HepG2 (cell line): ENCODE measurements around the gene ARFIP1. TPM values are rescaled to one million over a fixed set of nuclear protein-coding genes. Genes with fewer than 3 reads are reported as not detected.
A peak's percentile ranks its signal among the peaks of the same experiment; 100 is the strongest.
"Not testable (repeated sequence)": the region's sequence is repeated elsewhere in the genome, so short reads cannot be mapped to it uniquely, and the experiment has no call there.

ENCODE experiments used
- ATAC-seq: fragments of 200-7000 bp; cut with Tn5 transposase; 3 replicates; pipeline ENCODE4 v1.9.1; 2020; ENCODE audit warnings: mild to moderate bottlenecking, moderate library complexity
- BruUV-seq: library from RNA; stranded (reverse); fragments of 400-500 nt; replicated peaks from 2 replicates; lab custom pipeline; 2021; lab: Mats Ljungman, UMichigan
- CTCF ChIA-PET: fragments of 300-600 bp; formaldehyde crosslinking; extraction: SDS; loops from one replicate; lab custom pipeline; 2021; ENCODE audit warnings: low total read pairs, inconsistent platforms, low intra/inter-chr PET ratio; lab: Yijun Ruan, JAX
- POLR2A ChIA-PET: fragments of 350-600 bp; sonication (Branson Sonifier 250); formaldehyde crosslinking; loops from one replicate; lab custom pipeline; 2020; ENCODE audit warnings: antibody characterized with exemption, inconsistent platforms; lab: Yijun Ruan, JAX
- DNase-seq: peaks from one replicate; pipeline ENCODE4 v3.0.0-alpha.2; 2015; ENCODE audit warnings: low spot score
- FAIRE-seq: peaks from 3 replicates; lab custom pipeline; 2011; peaks lifted over from hg19 to GRCh38; lab: Jason Lieb, UNC
- H2AFZ ChIP-seq: one replicate; pipeline ENCODE4 v1.6.1; 2011; ENCODE audit warnings: low read length, inconsistent platforms
- H3K27ac ChIP-seq: fragments of 300-600 bp; 3 replicates; pipeline ENCODE4 v1.8.0; 2011; ENCODE audit warnings: mixed run types, mild to moderate bottlenecking, mixed read lengths, low read length, inconsistent platforms; ENCODE audit not compliant: insufficient read depth; ENCODE audit errors: extremely low read length
- H3K27me3 ChIP-seq, 2 experiments: fragments of 200-600 bp in 1 of 2; 2 replicates in 1 of 2; 3 replicates in 1 of 2; pipeline versions ENCODE4 v1.6.0 to v1.8.0; 2011; ENCODE audit warnings: low read length in 2 of 2, mild to moderate bottlenecking in 2 of 2, moderate library complexity in 2 of 2, inconsistent platforms in 1 of 2; ENCODE audit not compliant: insufficient read depth in 2 of 2, control insufficient read depth in 1 of 2
- H3K36me3 ChIP-seq, 2 experiments: fragments of 200-600 bp in 1 of 2; replicated peaks in 1 of 2; 2 replicates in 1 of 2; 3 replicates in 1 of 2; pipeline versions ENCODE4 v1.5.1 to v1.8.0; 2011; ENCODE audit warnings: low read length in 2 of 2, inconsistent platforms in 1 of 2; ENCODE audit not compliant: insufficient read depth in 2 of 2, control insufficient read depth in 1 of 2
- H3K4me1 ChIP-seq: 2 replicates; pipeline ENCODE4 v1.5.1; 2012; ENCODE audit warnings: low read length, inconsistent platforms; ENCODE audit not compliant: insufficient read depth
- H3K4me2 ChIP-seq: 2 replicates; pipeline ENCODE4 v1.6.0; 2011; ENCODE audit warnings: low read depth, low read length, inconsistent platforms
- H3K4me3 ChIP-seq, 3 experiments: fragments of 200-600 bp in 1 of 3; sonication (generic), shearing (Covaris generic) in 1 of 3; replicated peaks in 1 of 3; 2 replicates each; pipeline ENCODE4 v1.5.1; 2011 to 2016; ENCODE audit warnings: low read length in 3 of 3, inconsistent platforms in 2 of 3, low read depth in 2 of 3, mild to moderate bottlenecking in 2 of 3, control low read depth in 1 of 3, mixed read lengths in 1 of 3; ENCODE audit not compliant: insufficient read depth in 1 of 3
- H3K79me2 ChIP-seq: one replicate; pipeline ENCODE4 v1.6.1; 2011; ENCODE audit warnings: low read length, inconsistent platforms; ENCODE audit not compliant: insufficient read depth
- H3K9ac ChIP-seq: 2 replicates; pipeline ENCODE4 v1.6.0; 2011; ENCODE audit warnings: mild to moderate bottlenecking, low read depth, low read length, inconsistent platforms; ENCODE audit not compliant: insufficient read depth
- H3K9me3 ChIP-seq: 2 replicates; pipeline ENCODE4 v1.5.1; 2012; ENCODE audit warnings: mild to moderate bottlenecking, low read length
- H4K20me1 ChIP-seq: 2 replicates; pipeline ENCODE4 v1.6.0; 2011; ENCODE audit warnings: inconsistent platforms, mild to moderate bottlenecking, low read length, moderate library complexity; ENCODE audit not compliant: insufficient read depth
- GMEB1 ChIP-seq: sonication (generic); formaldehyde crosslinking; IDR thresholded peaks from 2 replicates; pipeline ENCODE4 v1.5.1; 2020; ENCODE audit warnings: missing genetic modification reagents, mild to moderate bottlenecking, borderline replicate concordance
- MAFK ChIP-seq, 2 experiments: IDR thresholded peaks in 1 of 2; conservative IDR thresholded peaks in 1 of 2; 2 replicates each; pipeline ENCODE4 v1.6.1; 2011; ENCODE audit warnings: improper control_type of control experiment in 2 of 2, low read length in 2 of 2
- NFE2L2 ChIP-seq: fragments of 150-350 bp; IDR thresholded peaks from 2 replicates; pipeline ENCODE4 v1.6.1; 2014; ENCODE audit warnings: low read length
- SOX6 ChIP-seq, 2 experiments: fragments of 450-650 bp in 1 of 2; sonication (generic) in 1 of 2; formaldehyde crosslinking in 1 of 2; IDR thresholded peaks; 2 replicates each; pipeline versions ENCODE4 v1.4.0 to v1.6.1; 2017 to 2020; ENCODE audit warnings: antibody characterized with exemption in 1 of 2, mild to moderate bottlenecking in 1 of 2, missing genetic modification reagents in 1 of 2
- WGBS: methylation state at CpG from one replicate; pipeline ENCODE4 v1.1.6; 2017; ENCODE audit warnings: low lambda C conversion rate; 5-methylcytosine and 5-hydroxymethylcytosine counted together
- in situ Hi-C: cut with HindIII; loops from 2 replicates; pipeline ENCODE4 v1.10.0; 2017; ENCODE audit warnings: low pct_unique_long_range_greater_than_20kb; ENCODE audit not compliant: extremely low pct_ligation_motif_present
- intact Hi-C: fragments of 100-400 bp; cut with micrococcal nuclease; formaldehyde crosslinking; loops from one replicate; pipeline ENCODE4 v1.10.0; 2022; ENCODE audit not compliant: unreplicated experiment
- polyA plus RNA-seq, 8 experiments: library from polyadenylated mRNA; depleted of rRNA in 3 of 8; stranded (reverse) in 7 of 8; unstranded in 1 of 8; fragments of >200 nt; fragmentation: Illumina TruSeq in 4 of 8; extraction: Trizol in 4 of 8; gene quantifications; 2 replicates each; pipeline versions ENCODE4 v1.2.1 to v1.2.3, GENCODE V29; 2011 to 2016; ENCODE audit warnings: low read depth in 4 of 8, missing spikeins in 1 of 8, mixed read lengths in 1 of 8; ENCODE audit not compliant: insufficient read depth in 1 of 8
- total RNA-seq, 5 experiments: library from RNA; depleted of rRNA; stranded (reverse); fragments of >200 nt; fragmentation: Illumina TruSeq; extraction: Trizol; gene quantifications; 2 replicates each; pipeline ENCODE4 v1.2.3, GENCODE V29; 2016; ENCODE audit warnings: low read depth in 1 of 5

Gene ARFIP1
- total and polyA plus RNA-seq, 2 of the 13 experiments (the other 11 are each of a cell fraction or from before 2014, with no cell fraction given) = 9.9 to 27.7 TPM

- H2AFZ ChIP-seq, BruUV-seq, FAIRE-seq, H3K4me3 ChIP-seq, H3K36me3 ChIP-seq, H3K9me3 ChIP-seq, DNase-seq, H3K27ac ChIP-seq, POLR2A ChIA-PET, H3K4me1 ChIP-seq, in situ Hi-C loops, ATAC-seq, H3K9ac ChIP-seq, intact Hi-C loops, CTCF ChIA-PET, H3K27me3 ChIP-seq, H4K20me1 ChIP-seq, H3K79me2 ChIP-seq, H3K4me2 ChIP-seq: not testable (repeated sequence)
- WGBS = 100% methylated on average over 6 of the region's 6 CpGs
- TF ChIP-seq MAFK (conservative IDR thresholded peaks at IDR 0.05 in 1 of 2, IDR thresholded peaks at IDR 0.05 in 1 of 2; ENCODE audit: low read length in 2 of 2) (peak; percentile 57 to 74; a peak in 3 of 4 replicates), NFE2L2 (peak; percentile 86)
Observed at GRCh38 chr4:152898133-152898532, 118.4 kb downstream of the ARFIP1 start.

- Histone ChIP-seq H3K4me1 (peaks cover 6% of the 10 kb centered on the region; the same call in 1 of the 2 replicates), H3K79me2 (no peaks in the 10 kb centered on the region), H3K9me3 (no peaks in the 10 kb centered on the region), H3K36me3 (no peaks in the 10 kb centered on the region; a peak in 1 of 5 replicates), H3K4me3 (no peak overlapping the region)
- no peak for DNase-seq
- no peak for FAIRE-seq
- intact Hi-C loops = no loop called here
- TF ChIP-seq SOX6 (IDR thresholded peaks at IDR 0.05) (no peak), SOX6 (CRISPR knock-in tag; IDR thresholded peaks at IDR 0.05) (no peak), GMEB1 (CRISPR knock-in tag) (no peak)
- TF ChIP-seq, all 625 proteins: peak for 0
- no peak overlapping the region for H3K4me2 ChIP-seq
- H3K9ac ChIP-seq = no peak overlapping the region
- no TSS peak for BruUV-seq
- no peak overlapping the region for H2AFZ ChIP-seq
- H3K27ac ChIP-seq = no peak overlapping the region
- in situ Hi-C loops = no loop called here
- ATAC-seq = no peak
- CTCF ChIA-PET = no interaction called here
- H4K20me1 ChIP-seq = no peaks in the 10 kb centered on the region
- POLR2A ChIA-PET = no interaction called here
- H3K27me3 ChIP-seq = no peaks in the 10 kb centered on the region
Observed at GRCh38 chr4:152898606-152899005, 118.9 kb downstream of the ARFIP1 start.
